GM12878 (cell line): ENCODE measurements around the gene GABRP. TPM values are rescaled to one million over a fixed set of nuclear protein-coding genes. Genes with fewer than 3 reads are reported as not detected.

Experiments
- ATAC-seq: fragments of 200-7000 bp; cut with Tn5 transposase; 3 replicates; pipeline ENCODE4 v1.9.1; 2020; ENCODE audit warnings: mild to moderate bottlenecking, moderate library complexity
- BruUV-seq: library from RNA; stranded (reverse); fragments of 400-500 nt; replicated peaks from 2 replicates; lab custom pipeline; 2021; lab: Mats Ljungman, UMichigan
- CTCF ChIA-PET: fragments of 300-600 bp; sonication (Branson Sonifier 250); formaldehyde crosslinking; extraction: SDS; loops from one replicate; lab custom pipeline; 2021; ENCODE audit warnings: inconsistent platforms; lab: Yijun Ruan, JAX
- POLR2A ChIA-PET: fragments of 350-600 bp; formaldehyde crosslinking; extraction: SDS; loops from one replicate; lab custom pipeline; 2021; ENCODE audit warnings: inconsistent platforms; lab: Charles Lee
- RAD21 ChIA-PET: fragments of 300-600 bp; sonication (Branson Sonifier 250); formaldehyde crosslinking; loops from one replicate; lab custom pipeline; 2023; ENCODE audit warnings: antibody characterized with exemption; ENCODE audit not compliant: unreplicated experiment; lab: Charles Lee
- SMC1A ChIA-PET: fragments of 300-600 bp; sonication (Branson Sonifier 250); formaldehyde crosslinking; loops from one replicate; lab custom pipeline; 2023; ENCODE audit not compliant: unreplicated experiment, uncharacterized antibody; lab: Charles Lee
- DNase-seq: peaks from one replicate; pipeline ENCODE4 v3.0.0-alpha.2; 2011; ENCODE audit warnings: low read depth, low spot score
- FAIRE-seq: peaks from 3 replicates; lab custom pipeline; 2011; peaks lifted over from hg19 to GRCh38; lab: Jason Lieb, UNC
- H2AFZ ChIP-seq: 2 replicates; pipeline ENCODE4 v1.6.0; 2011; ENCODE audit warnings: low read depth, low read length, control low read depth; ENCODE audit not compliant: control insufficient read depth
- H3K27ac ChIP-seq: 2 replicates; pipeline ENCODE4 v1.5.1; 2011; ENCODE audit warnings: control low read depth; ENCODE audit not compliant: control insufficient read depth, insufficient read depth
- H3K27me3 ChIP-seq, 2 experiments: replicated peaks in 1 of 2; 2 replicates each; pipeline versions ENCODE4 v1.6.0 to v1.6.1; 2011; ENCODE audit warnings: low read length in 1 of 2; ENCODE audit not compliant: control insufficient read depth in 2 of 2, insufficient read depth in 2 of 2
- H3K36me3 ChIP-seq, 2 experiments: 2 replicates each; pipeline ENCODE4 v1.5.1; 2011; ENCODE audit warnings: low read length in 1 of 2; ENCODE audit not compliant: control insufficient read depth in 2 of 2, insufficient read depth in 2 of 2
- H3K4me1 ChIP-seq: 2 replicates; pipeline ENCODE4 v1.6.1; 2011; ENCODE audit warnings: mild to moderate bottlenecking, low read length, moderate library complexity, mixed read lengths; ENCODE audit not compliant: control insufficient read depth, insufficient read depth
- H3K4me2 ChIP-seq: 2 replicates; pipeline ENCODE4 v1.6.0; 2011; ENCODE audit warnings: control low read depth; ENCODE audit not compliant: control insufficient read depth, insufficient read depth
- H3K4me3 ChIP-seq: fragments of 200-600 bp; sonication (generic); 2 replicates; pipeline ENCODE4 v1.5.1; 2016
- H3K79me2 ChIP-seq: 2 replicates; pipeline ENCODE4 v1.6.0; 2011; ENCODE audit warnings: low read length; ENCODE audit not compliant: control insufficient read depth, insufficient read depth
- H3K9ac ChIP-seq: 2 replicates; pipeline ENCODE4 v1.8.0; 2011; ENCODE audit warnings: low read length, control low read depth, mixed read lengths; ENCODE audit not compliant: control insufficient read depth, insufficient read depth
- H3K9me3 ChIP-seq: replicated peaks from 3 replicates; pipeline ENCODE4 v1.5.1; 2011; ENCODE audit warnings: mild to moderate bottlenecking, low read length; ENCODE audit not compliant: control insufficient read depth, insufficient read depth
- H4K20me1 ChIP-seq: 2 replicates; pipeline ENCODE4 v1.6.0; 2011; ENCODE audit not compliant: control insufficient read depth, insufficient read depth
- CBX5 ChIP-seq: sonication (generic); IDR thresholded peaks from 2 replicates; pipeline ENCODE4 v1.6.1; 2016; ENCODE audit warnings: low read depth, moderate library complexity, mild to moderate bottlenecking, inconsistent platforms
- HDAC2 ChIP-seq: fragments of 200-600 bp; sonication (generic); IDR thresholded peaks from 2 replicates; pipeline ENCODE4 v1.6.1; 2017
- HDAC6 ChIP-seq: fragments of 200-600 bp; sonication (generic); IDR thresholded peaks from one replicate; pipeline ENCODE4 v1.8.0; 2017; ENCODE audit warnings: antibody characterized with exemption; ENCODE audit not compliant: unreplicated experiment
- MTA2 ChIP-seq: fragments of 450-650 bp; IDR thresholded peaks from 2 replicates; pipeline ENCODE4 v1.6.1; 2016; ENCODE audit warnings: low read depth, mild to moderate bottlenecking, moderate library complexity
- NRF1 ChIP-seq: conservative IDR thresholded peaks from 2 replicates; pipeline ENCODE4 v1.6.1; 2011; ENCODE audit warnings: mild to moderate bottlenecking, low read depth, low read length, improper control_type of control experiment
- RB1 ChIP-seq: fragments of 450-650 bp; formaldehyde crosslinking; IDR thresholded peaks from 2 replicates; pipeline ENCODE4 v1.6.1; 2017; ENCODE audit warnings: mild to moderate bottlenecking, borderline replicate concordance
- YBX1 ChIP-seq: fragments of 450-650 bp; IDR thresholded peaks from 2 replicates; pipeline ENCODE4 v1.6.1; 2016; ENCODE audit warnings: antibody characterized with exemption
- ZSCAN29 ChIP-seq: fragments of 450-650 bp; IDR thresholded peaks from 2 replicates; pipeline ENCODE4 v1.6.1; 2017; ENCODE audit warnings: mild to moderate bottlenecking, moderate library complexity
- WGBS: methylation state at CpG from one replicate; pipeline ENCODE4 v1.1.6; 2016; ENCODE audit warnings: low lambda C conversion rate; ENCODE audit not compliant: insufficient replicate concordance, insufficient coverage; ENCODE audit errors: missing lambda C conversion rate; 5-methylcytosine and 5-hydroxymethylcytosine counted together
- in situ Hi-C: fragments of 300-500 bp; cut with MboI; formaldehyde crosslinking; loops from 9 replicates; pipeline ENCODE4 v1.14.3; 2018; ENCODE audit warnings: mixed read lengths
- intact Hi-C: fragments of 100-400 bp; cut with micrococcal nuclease; formaldehyde crosslinking; loops from one replicate; pipeline ENCODE4 v1.14.2; 2022; ENCODE audit not compliant: unreplicated experiment
- polyA plus RNA-seq, 11 experiments: library from polyadenylated mRNA; depleted of rRNA in 4 of 11; unstranded in 6 of 11; stranded (reverse) in 5 of 11; fragments of >200 nt; fragmentation: Nextera tagmentation in 4 of 11; fragmentation: Illumina TruSeq in 1 of 11; extraction: Ambion mirVana in 4 of 11; extraction: Trizol in 1 of 11; gene quantifications; 1 replicate in 1 of 11; 2 replicates in 10 of 11; pipeline versions ENCODE4 v1.2.1 to v1.2.3, GENCODE V29; 2011 to 2016; ENCODE audit warnings: inconsistent platforms in 2 of 11, missing spikeins in 2 of 11, low read depth in 1 of 11
- total RNA-seq, 4 experiments: library from RNA; depleted of rRNA in 3 of 4; stranded (reverse); fragments of >200 nt in 3 of 4; fragmentation: Illumina TruSeq in 1 of 4; extraction: Trizol in 1 of 4; gene quantifications; 2 replicates each; pipeline versions ENCODE4 v1.2.1 to v1.2.3, GENCODE V29; 2013 to 2021
- TF ChIP-seq, protein P1 (sequence below): fragments of 450-650 bp; IDR thresholded peaks from 2 replicates; pipeline ENCODE4 v1.6.1; 2017; ENCODE audit warnings: mild to moderate bottlenecking

Gene GABRP
- total and polyA plus RNA-seq, 10 of the 15 experiments (the other 5 are each of a cell fraction or from before 2014, with no cell fraction given), result 0.04 TPM; not detected in 9

DNA sequence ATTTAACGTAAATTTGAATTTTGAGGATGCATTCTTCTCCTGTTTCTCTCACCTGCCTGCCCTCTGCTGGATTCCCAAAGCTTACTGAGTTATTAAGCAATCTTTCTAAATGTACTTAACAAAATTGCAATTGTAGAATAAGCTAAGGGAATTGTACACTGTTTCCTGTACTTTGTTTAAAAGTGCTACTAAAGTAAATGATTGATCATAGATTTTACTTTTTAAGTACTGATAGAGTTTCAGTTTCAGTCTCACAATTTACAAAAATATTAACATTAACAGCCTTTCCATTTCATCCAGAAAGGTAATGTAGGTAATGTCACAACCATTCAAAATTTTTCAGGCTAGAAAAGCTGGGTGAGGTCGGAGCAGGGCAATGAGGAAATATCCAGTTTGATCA is 73.5 kb downstream of the GABRP start:
- H3K79me2 ChIP-seq, result no peaks in the 10 kb centered on the region
- ChIA-PET POLR2A (no interaction called here), RAD21 (no interaction called here), CTCF (no interaction called here), SMC1A (no interaction called here)
- no peaks in the 10 kb centered on the region for H3K27me3 ChIP-seq
- 39% methylated on average over 2 of the region's 2 CpGs for WGBS
- no peaks in the 10 kb centered on the region for H3K36me3 ChIP-seq
- no peak overlapping the region for H3K4me3 ChIP-seq
- in situ Hi-C loops, result no loop called here
- H3K4me1 ChIP-seq, result no peaks in the 10 kb centered on the region
- DNase-seq (no peak), ATAC-seq (no peak), FAIRE-seq (no peak)
- H3K9me3 ChIP-seq, result peaks cover 3% of the 10 kb centered on the region; the same call in 2 of the 3 replicates
- H3K27ac ChIP-seq, result no peak overlapping the region
- TF ChIP-seq YBX1 (no peak), RB1 (no peak), HDAC6 (no peak), HDAC2 (no peak), MTA2 (no peak), ZSCAN29 (no peak), CBX5 (no peak), NRF1 (no peak)
- TF ChIP-seq, protein P1, sequence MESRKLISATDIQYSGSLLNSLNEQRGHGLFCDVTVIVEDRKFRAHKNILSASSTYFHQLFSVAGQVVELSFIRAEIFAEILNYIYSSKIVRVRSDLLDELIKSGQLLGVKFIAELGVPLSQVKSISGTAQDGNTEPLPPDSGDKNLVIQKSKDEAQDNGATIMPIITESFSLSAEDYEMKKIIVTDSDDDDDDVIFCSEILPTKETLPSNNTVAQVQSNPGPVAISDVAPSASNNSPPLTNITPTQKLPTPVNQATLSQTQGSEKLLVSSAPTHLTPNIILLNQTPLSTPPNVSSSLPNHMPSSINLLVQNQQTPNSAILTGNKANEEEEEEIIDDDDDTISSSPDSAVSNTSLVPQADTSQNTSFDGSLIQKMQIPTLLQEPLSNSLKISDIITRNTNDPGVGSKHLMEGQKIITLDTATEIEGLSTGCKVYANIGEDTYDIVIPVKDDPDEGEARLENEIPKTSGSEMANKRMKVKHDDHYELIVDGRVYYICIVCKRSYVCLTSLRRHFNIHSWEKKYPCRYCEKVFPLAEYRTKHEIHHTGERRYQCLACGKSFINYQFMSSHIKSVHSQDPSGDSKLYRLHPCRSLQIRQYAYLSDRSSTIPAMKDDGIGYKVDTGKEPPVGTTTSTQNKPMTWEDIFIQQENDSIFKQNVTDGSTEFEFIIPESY, result no peak
- no peak overlapping the region for H3K4me2 ChIP-seq
- no peak overlapping the region for H2AFZ ChIP-seq
- intact Hi-C loops, result no loop called here
- BruUV-seq, result no TSS peak
- no peak overlapping the region for H3K9ac ChIP-seq
- H4K20me1 ChIP-seq, result no peaks in the 10 kb centered on the region
